BJ (cell line): ENCODE data around the gene TGM4. TPM values are rescaled to one million over a fixed set of nuclear protein-coding genes. Genes with fewer than 3 reads are reported as not detected.

Source experiments
- CTCF ChIA-PET: fragments of 350-600 bp; formaldehyde crosslinking; extraction: SDS; loops from one replicate; lab custom pipeline; 2021; ENCODE audit warnings: antibody characterized with exemption, inconsistent platforms; lab: Yijun Ruan, JAX
- POLR2A ChIA-PET: fragments of 300-600 bp; sonication (Branson Sonifier 250); formaldehyde crosslinking; extraction: SDS; loops from one replicate; lab custom pipeline; 2021; ENCODE audit warnings: antibody characterized with exemption; lab: Charles Lee
- DNase-seq: peaks from one replicate; pipeline ENCODE4 v3.0.0-alpha.2; 2011; ENCODE audit warnings: low read depth
- H3K27me3 ChIP-seq: 2 replicates; pipeline ENCODE4 v1.6.0; 2011; ENCODE audit warnings: low read length; ENCODE audit not compliant: control insufficient read depth, insufficient read depth
- H3K36me3 ChIP-seq: 2 replicates; pipeline ENCODE4 v1.5.1; 2011; ENCODE audit warnings: low read length; ENCODE audit not compliant: control insufficient read depth, insufficient read depth
- H3K4me3 ChIP-seq: 2 replicates; pipeline ENCODE4 v1.5.1; 2011; ENCODE audit warnings: low read depth, mild to moderate bottlenecking, control low read depth, low read length
- polyA minus RNA-seq: library from RNA; depleted of rRNA, polyadenylated mRNA; stranded (reverse); fragments of >200 nt; gene quantifications from 2 replicates; pipeline ENCODE4 v1.2.3, GENCODE V29; 2011; rRNA and poly(A)+ RNA removed
- polyA plus RNA-seq: library from polyadenylated mRNA; depleted of rRNA; stranded (reverse); fragments of >200 nt; gene quantifications from 2 replicates; pipeline ENCODE4 v1.2.3, GENCODE V29; 2011; rRNA removed
- TF ChIP-seq, protein P1 (sequence below): IDR thresholded peaks from 2 replicates; pipeline ENCODE4 v1.5.1; 2011; ENCODE audit warnings: low read depth, mild to moderate bottlenecking, control low read depth, inconsistent platforms, low read length, moderate library complexity; ENCODE audit not compliant: insufficient read depth

Gene TGM4
- not detected in 2 replicates for polyA plus RNA-seq
- polyA minus RNA-seq, result not detected in 2 replicates

DNA sequence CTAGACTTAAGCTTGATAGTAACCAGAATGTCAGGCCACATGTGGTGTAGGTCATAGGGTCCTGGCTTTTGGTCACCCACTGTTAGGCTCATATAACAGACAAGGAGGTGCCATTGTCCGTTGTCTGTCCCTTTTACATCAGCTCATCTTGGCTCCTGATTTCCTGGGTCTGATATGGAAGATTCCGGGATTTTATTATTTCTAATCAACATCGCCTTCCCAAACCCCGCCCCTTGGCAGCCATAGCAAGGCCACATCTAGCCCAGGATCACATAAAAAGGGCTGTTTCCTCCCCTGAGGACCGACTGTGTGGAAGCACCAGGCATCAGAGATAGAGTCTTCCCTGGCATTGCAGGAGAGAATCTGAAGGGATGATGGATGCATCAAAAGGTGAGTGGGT, at the start of gene TGM4:
TGM4 (plus strand) TSS at position 301 of the 400 bp plus-strand sequence; CDS start at position 372, 71 bp downstream.
- H3K36me3 ChIP-seq, result no peaks in the 10 kb centered on the region
- H3K4me3 ChIP-seq, result no peak within 1 kb of the TSS
- no peaks in the 10 kb centered on the region for H3K27me3 ChIP-seq
- TF ChIP-seq, protein P1, sequence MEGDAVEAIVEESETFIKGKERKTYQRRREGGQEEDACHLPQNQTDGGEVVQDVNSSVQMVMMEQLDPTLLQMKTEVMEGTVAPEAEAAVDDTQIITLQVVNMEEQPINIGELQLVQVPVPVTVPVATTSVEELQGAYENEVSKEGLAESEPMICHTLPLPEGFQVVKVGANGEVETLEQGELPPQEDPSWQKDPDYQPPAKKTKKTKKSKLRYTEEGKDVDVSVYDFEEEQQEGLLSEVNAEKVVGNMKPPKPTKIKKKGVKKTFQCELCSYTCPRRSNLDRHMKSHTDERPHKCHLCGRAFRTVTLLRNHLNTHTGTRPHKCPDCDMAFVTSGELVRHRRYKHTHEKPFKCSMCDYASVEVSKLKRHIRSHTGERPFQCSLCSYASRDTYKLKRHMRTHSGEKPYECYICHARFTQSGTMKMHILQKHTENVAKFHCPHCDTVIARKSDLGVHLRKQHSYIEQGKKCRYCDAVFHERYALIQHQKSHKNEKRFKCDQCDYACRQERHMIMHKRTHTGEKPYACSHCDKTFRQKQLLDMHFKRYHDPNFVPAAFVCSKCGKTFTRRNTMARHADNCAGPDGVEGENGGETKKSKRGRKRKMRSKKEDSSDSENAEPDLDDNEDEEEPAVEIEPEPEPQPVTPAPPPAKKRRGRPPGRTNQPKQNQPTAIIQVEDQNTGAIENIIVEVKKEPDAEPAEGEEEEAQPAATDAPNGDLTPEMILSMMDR, result no peak
- ChIA-PET CTCF (no interaction called here), POLR2A (no interaction called here)
- no peak for DNase-seq

DNA sequence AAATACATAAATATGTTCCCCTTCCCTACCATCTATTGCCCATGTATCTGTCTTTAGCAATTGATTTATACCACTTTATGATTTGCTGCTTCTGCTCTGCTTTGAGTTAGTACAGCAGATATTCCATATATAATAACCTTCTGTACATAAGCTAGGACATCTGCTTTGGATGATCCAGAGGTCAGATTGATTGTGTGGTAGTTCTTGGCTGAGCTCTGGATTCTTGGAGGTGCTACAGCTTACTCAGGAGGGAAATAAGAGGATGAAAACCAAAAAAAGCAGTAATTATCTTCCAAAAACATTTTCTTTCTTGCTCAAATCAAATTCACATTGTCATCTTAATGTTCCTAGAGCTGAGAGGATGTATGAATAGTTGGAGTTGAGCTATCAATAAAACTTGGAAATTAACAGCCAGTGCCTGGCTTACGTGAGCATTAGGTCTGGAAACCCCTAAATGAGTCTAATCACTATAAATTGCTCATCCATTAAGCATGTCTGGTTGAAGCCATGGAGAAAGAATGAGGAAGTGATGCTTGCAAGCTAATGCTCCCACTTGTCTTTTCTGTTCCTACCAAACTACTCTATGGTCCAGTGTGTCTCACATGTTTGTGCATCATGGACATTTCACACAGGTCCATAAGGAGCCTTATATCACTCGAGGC, 49.0 kb upstream of the TGM4 start:
- Histone ChIP-seq H3K4me3 (no peak overlapping the region), H3K36me3 (no peaks in the 10 kb centered on the region), H3K27me3 (no peaks in the 10 kb centered on the region)
- peak; percentile 68 for DNase-seq
- ChIA-PET CTCF (interaction anchor here (0.6 to 1.3 kb wide), 2 partner anchors 19 to 60 kb away, joined by 3 to 4 read pairs; no protein-coding TSS in a partner anchor), POLR2A (interaction anchor here (0.6 to 0.7 kb wide), 2 partner anchors 24 to 487 kb away, joined by 3 to 6 read pairs; no protein-coding TSS in a partner anchor)
- TF ChIP-seq, protein P1, result no peak

DNA sequence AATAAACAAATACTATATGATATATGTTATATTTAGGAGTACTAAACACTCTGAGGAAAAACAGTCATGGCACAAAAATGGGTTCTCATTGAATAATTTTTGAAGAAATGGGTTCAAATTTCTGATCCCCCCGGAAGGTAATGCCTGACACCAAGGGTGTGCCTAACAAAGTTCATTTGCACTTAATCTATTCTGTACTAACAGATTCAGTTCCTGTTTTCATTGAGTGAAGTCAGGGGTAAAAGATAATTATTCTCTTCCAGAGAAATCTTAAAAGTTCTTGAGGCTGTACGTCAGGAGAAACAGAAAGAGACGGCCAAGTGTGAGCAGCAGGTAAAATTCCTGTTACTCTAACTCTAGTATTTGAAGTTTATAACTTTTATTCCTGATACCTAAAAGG, 47.2 kb upstream of the TGM4 start:
- POLR2A ChIA-PET, result no interaction called here
- TF ChIP-seq, protein P1, result no peak
- H3K27me3 ChIP-seq, result no peaks in the 10 kb centered on the region
- H3K36me3 ChIP-seq, result no peaks in the 10 kb centered on the region; the same call in 1 of the 2 replicates
- H3K4me3 ChIP-seq, result no peak overlapping the region
- no peak for DNase-seq
- CTCF ChIA-PET, result interaction anchor here (0.6 kb wide), 2 partner anchors 114 to 636 kb away, joined by 3 read pairs; no protein-coding TSS in a partner anchor

DNA sequence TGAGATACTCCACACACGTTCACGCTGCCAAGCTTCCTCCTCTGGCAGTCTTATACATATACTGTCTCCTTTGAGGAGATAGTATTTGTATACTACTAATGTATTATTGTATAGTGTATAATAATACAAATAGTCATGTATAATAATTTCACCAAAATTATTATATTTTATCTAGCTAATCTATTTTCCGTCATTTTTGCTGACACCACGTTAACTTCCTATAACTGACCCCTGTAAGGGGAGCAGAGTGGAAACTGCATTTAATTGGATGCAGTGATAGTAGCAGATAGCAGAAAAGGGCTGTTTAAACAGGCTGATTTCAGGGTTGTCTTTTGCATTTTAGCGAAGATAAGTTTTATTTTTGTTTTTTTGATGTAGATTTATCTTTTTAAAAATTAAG, 43.2 kb upstream of the TGM4 start:
- DNase-seq, result no peak
- Histone ChIP-seq H3K36me3 (no peaks in the 10 kb centered on the region; the same call in 1 of the 2 replicates), H3K27me3 (no peaks in the 10 kb centered on the region), H3K4me3 (no peak overlapping the region)
- TF ChIP-seq, protein P1, result no peak
- POLR2A ChIA-PET, result no interaction called here
- CTCF ChIA-PET, result no interaction called here

DNA sequence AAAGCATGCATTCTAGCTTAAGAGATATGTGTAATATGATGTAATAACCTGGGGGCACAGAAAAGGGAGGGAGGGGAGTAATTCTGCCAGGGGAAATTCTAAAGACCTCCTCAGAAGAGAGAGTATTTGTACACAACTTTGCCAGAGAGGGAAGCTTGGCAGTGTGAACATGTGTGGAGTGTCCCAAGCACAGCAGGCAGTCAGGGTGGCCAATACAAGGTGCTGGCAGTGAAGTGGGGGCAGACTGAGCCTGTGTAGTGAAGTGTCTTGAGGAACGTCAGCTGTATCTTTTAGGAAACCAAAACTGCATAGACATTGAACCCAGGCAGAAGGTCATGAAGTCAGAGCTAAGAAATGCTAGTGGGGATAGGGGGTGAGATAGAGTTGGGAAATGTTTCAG, 42.4 kb upstream of the TGM4 start:
- ChIA-PET POLR2A (no interaction called here), CTCF (interaction anchor here (0.7 to 1.0 kb wide), 2 partner anchors 10 to 82 kb away, joined by 3 read pairs; no protein-coding TSS in a partner anchor)
- H3K36me3 ChIP-seq, result no peaks in the 10 kb centered on the region; the same call in 1 of the 2 replicates
- no peak overlapping the region for H3K4me3 ChIP-seq
- DNase-seq, result no peak
- TF ChIP-seq, protein P1, result no peak
- no peaks in the 10 kb centered on the region for H3K27me3 ChIP-seq
